Urinary bladder (tissue), 4 donors: ENCODE results near the gene SELENON. TPM values are rescaled to one million over a fixed set of nuclear protein-coding genes. Genes with fewer than 3 reads are reported as not detected.

Experiments used
- DNase-seq: peaks from one replicate; pipeline ENCODE4 v3.0.0-alpha.2; 2015; ENCODE audit errors: extremely low spot score
- H3K27ac ChIP-seq: one replicate; pipeline ENCODE4 v1.5.1; 2013; ENCODE audit warnings: low read depth, mild to moderate bottlenecking, moderate library complexity
- H3K36me3 ChIP-seq: one replicate; pipeline ENCODE4 v1.6.1; 2013; ENCODE audit warnings: mild to moderate bottlenecking, moderate library complexity; ENCODE audit not compliant: insufficient read depth
- H3K4me1 ChIP-seq: one replicate; pipeline ENCODE4 v1.6.1; 2013; ENCODE audit warnings: mild to moderate bottlenecking, moderate library complexity; ENCODE audit not compliant: insufficient read depth
- H3K4me3 ChIP-seq: one replicate; pipeline ENCODE4 v1.5.1; 2013; ENCODE audit warnings: low read depth, low read length
- WGBS: extraction: QIAGEN DNeasy Blood & Tissue Kit; methylation state at CpG from one replicate; pipeline ENCODE4 v1.1.7; 2013; 5-methylcytosine and 5-hydroxymethylcytosine counted together
- polyA plus RNA-seq: library from polyadenylated mRNA; stranded (reverse); fragments of 200-250 nt; gene quantifications from one replicate; pipeline ENCODE4 v1.2.3, GENCODE V29; 2013
- total RNA-seq: library from RNA; depleted of rRNA; stranded (reverse); fragments of >200 nt; gene quantifications from one replicate; pipeline ENCODE4 v1.2.3, GENCODE V29; 2014
- donor health status: healthy with polysubstance abuse.
- donor health status: healthy.

Gene SELENON
- total and polyA plus RNA-seq, 2 donors = 24.6 to 64.0 TPM

- H3K4me3 ChIP-seq = no peak overlapping the region
- no peak overlapping the region for H3K27ac ChIP-seq
- WGBS = 93% methylated on average over 11 of the region's 11 CpGs
- DNase-seq = no peak
- no peaks in the 10 kb centered on the region for H3K36me3 ChIP-seq
- no peaks in the 10 kb centered on the region for H3K4me1 ChIP-seq
Observed at GRCh38 chr1:25856856-25857255, 56.9 kb downstream of the SELENON start.

DNA sequence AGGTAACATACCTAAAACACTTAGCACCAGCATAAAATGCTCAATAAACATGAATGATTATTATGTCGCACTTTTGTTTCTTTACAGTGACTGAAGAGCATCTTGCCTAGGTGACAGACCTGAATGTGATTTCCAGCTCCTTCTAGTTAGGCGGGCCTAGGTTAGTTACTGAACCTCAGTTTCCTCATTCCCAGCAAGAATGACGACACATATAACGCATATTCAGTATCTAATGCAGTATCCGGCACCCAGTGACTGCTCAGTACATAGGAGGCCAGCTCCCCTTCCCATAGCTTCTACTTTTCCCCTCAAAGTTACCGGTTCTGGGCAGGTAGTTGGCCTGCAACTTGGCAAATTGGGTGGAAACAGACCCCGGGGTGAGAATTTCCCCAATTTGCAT is 58.5 kb downstream of the SELENON start:
- Histone ChIP-seq H3K27ac (no peak overlapping the region), H3K36me3 (no peaks in the 10 kb centered on the region), H3K4me1 (no peaks in the 10 kb centered on the region), H3K4me3 (no peak overlapping the region)
- WGBS = 48% methylated on average over 7 of the region's 7 CpGs
- no peak for DNase-seq

DNA sequence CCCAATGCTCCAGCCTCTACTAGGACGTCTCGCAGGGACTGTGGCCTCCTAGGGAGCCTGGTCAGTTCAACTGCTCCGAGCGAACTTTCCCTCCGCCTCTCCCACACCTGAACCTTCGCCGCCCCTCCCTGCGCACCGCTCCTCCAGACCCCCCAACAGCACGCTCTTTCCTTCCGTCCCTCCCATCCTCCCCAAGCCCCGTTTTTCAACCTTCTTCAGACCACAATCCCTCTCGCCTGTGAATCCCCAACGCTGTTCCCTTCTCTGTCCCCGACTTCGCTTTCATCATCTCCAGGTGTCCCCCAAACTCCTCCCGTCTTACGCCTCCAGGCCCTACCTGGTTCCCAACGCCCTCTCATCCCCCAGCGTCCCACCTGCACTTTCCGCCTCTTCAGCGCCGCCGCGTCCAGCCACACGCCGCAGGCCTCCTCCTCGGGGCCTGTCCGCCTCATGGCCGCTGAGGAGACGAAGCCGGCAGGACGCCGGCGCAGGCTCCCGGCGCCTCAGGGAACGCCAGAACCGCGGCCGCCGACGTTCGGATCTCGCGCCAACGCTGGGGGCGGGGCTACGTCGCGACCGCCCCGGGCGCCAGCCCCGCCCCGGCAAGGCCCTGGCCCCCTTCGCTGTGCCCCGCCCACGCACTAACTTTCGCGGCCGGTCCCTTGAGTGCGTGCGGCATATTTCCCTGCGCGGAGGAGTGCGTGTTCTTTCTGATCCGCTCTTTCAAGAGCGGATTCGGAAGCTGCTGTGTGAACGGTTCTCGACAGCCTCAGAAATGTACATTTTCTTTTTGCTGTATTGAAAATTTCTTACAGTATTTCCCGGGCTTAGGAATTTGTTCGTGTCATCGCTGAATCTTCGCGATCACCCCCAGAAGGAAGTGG is 59.2 kb downstream of the SELENON start, which contains the start of gene AUNIP:
TSS of gene AUNIP (minus strand) at position 552 of the 884 bp plus-strand sequence. CDS start at position 452, 100 bp downstream.
- Histone ChIP-seq H3K27ac (peak within 1 kb of the TSS; percentile 43), H3K36me3 (no peaks in the 10 kb centered on the region), H3K4me3 (peak within 1 kb of the TSS; percentile 47), H3K4me1 (no peaks in the 10 kb centered on the region)
- DNase-seq = no peak
- 1% methylated on average over 77 of the region's 77 CpGs for WGBS

GRCh38 chr1:25861316-25862286 is 61.6 kb downstream of the SELENON start:
- Histone ChIP-seq H3K4me1 (no peaks in the 10 kb centered on the region), H3K36me3 (no peaks in the 10 kb centered on the region), H3K27ac (no peak overlapping the region), H3K4me3 (no peak overlapping the region)
- WGBS = 78% methylated on average over 16 of the region's 16 CpGs
- no peak for DNase-seq

DNA sequence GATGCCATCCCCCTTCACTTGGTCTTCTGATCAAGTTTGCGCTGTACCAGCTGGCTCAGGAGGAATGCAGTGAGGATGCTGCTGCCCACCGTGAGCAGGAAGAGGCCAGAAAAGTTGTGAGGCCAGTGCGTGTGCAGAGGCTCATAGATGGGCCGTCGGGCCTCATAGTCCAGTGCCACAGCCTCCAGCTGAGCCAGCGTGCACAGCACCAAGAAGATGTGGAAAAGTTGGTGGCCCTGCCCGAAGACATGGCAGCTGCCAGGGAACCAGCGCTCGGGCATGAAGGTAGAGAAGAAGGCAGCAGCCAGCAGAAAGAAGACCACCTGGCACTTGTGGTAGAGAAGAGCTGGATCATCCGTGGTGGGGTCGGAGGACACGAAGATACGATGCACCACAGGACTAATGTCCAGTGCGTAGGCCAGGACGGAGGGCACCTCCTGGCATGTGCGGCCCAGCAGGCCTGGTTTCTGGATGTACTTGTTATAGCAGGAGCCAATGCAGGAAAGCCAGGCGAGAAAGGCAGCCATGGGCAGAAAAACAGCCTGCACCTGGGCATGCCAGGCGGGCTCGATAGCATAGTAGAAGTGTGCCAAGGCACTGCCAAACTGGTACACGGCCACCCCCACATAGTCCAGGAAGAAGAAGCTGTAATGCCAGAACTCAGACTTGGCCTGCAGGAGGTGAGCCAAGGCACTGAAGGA is 62.9 kb downstream of the SELENON start:
- Histone ChIP-seq H3K27ac (no peak overlapping the region), H3K4me3 (no peak overlapping the region), H3K4me1 (no peaks in the 10 kb centered on the region), H3K36me3 (no peaks in the 10 kb centered on the region)
- WGBS = 92% methylated on average over 20 of the region's 20 CpGs
- no peak for DNase-seq

DNA sequence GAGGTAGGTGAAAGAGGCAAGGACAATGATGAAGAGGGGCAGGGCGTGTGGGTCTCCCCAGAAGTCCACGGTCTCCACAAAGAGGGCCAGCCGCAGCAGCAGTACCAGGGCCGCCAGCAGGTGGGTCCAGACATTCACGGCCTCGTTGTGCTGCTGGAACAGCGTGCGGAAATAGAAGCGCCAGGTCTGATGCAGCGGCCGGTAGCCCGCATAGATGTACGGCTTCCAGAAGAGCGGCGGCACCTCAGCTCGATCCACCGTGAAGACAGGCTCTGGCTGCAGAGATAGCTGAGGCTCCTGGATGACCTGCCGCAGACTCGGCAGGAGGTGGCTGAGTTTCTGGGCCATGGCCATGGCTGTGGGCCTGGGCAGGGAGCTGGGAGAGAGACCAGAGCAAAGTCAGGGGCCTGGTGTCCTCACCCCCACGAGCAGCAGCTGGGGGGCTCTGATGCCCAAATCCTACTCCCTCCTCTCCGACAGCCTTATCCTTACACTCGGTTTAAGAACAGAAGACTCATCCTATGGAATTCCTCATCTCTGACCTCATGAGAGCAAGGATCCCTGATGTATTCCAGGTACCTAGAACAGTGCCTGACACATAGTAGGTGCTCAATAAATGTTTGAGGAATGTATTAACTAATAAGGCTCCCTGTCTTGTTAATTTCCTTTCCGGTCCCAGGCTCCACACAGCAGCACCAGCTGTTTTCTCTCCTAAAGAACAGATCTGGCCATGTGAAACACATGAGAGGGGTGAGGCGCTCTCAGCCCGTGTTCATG is 63.7 kb downstream of the SELENON start:
- Histone ChIP-seq H3K27ac (no peak overlapping the region), H3K4me1 (no peaks in the 10 kb centered on the region), H3K4me3 (no peak overlapping the region), H3K36me3 (no peaks in the 10 kb centered on the region)
- DNase-seq = no peak
- 90% methylated on average over 25 of the region's 25 CpGs for WGBS

- no peak for DNase-seq
- WGBS = 87% methylated on average over 3 of the region's 3 CpGs
- no peak overlapping the region for H3K4me3 ChIP-seq
- H3K36me3 ChIP-seq = no peaks in the 10 kb centered on the region
- H3K27ac ChIP-seq = no peak overlapping the region
- no peaks in the 10 kb centered on the region for H3K4me1 ChIP-seq
Observed at GRCh38 chr1:25864434-25864833, 64.4 kb downstream of the SELENON start.

GRCh38 chr1:25866288-25866687 is 66.3 kb downstream of the SELENON start:
- 76% methylated on average over 1 of the region's 1 CpG for WGBS
- no peak overlapping the region for H3K4me3 ChIP-seq
- no peaks in the 10 kb centered on the region for H3K36me3 ChIP-seq
- no peak for DNase-seq
- no peak overlapping the region for H3K27ac ChIP-seq
- no peaks in the 10 kb centered on the region for H3K4me1 ChIP-seq

GRCh38 chr1:25867210-25867991 is 67.4 kb downstream of the SELENON start:
- DNase-seq = no peak
- no peaks in the 10 kb centered on the region for H3K36me3 ChIP-seq

More at GRCh38 chr1:25867210-25867991, 67.4 kb downstream of the SELENON start:
- WGBS = 69% methylated on average over 9 of the region's 9 CpGs
- H3K4me3 ChIP-seq = no peak overlapping the region
- H3K27ac ChIP-seq = no peak overlapping the region
- no peaks in the 10 kb centered on the region for H3K4me1 ChIP-seq
